ENCODE measurements around the gene TRMT2B.

DNA sequence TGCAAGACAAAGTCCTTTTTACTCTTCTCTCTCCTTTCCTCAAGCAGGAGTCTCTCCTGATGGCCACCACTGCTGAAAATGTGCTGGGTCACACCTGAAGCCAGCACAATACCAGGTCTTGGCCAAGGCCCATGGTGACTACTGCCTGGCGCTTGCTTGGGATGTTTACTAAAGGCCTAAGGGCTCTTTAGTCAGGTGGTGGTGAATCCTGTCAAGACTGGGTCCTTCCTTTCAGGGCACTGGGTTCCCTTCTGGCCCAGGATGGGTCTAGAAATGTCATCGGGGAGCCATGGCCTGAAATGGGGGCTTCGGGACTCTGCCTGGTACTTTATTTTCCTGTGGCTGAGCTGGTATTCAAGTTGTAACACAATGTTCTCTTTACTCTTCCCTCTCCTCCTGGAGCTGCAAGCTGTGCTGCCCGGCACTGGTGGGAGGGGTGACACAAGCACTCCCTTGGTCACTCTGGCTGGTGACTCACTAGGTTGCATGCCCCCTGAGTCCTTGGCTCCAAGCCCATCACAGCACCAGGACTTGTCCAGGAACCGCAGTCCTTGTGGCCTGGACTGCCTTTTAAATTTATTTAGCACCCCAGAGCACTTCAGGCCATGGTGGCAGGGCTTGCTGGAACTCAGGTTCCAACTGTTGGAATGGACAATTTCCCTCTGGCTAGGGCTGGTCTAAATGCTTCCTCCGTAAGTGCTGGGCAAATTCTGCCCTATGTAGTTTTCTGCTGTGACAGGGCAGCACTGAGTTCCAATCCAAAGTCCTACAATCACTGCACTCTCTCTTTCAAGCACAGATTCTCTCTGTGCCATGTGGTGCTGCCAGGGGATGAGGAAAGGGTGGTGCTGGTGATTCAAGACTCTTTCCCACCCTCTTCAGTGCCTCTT, 71.1 kb downstream of the TRMT2B start:
- TF ChIP-seq, protein P1, sequence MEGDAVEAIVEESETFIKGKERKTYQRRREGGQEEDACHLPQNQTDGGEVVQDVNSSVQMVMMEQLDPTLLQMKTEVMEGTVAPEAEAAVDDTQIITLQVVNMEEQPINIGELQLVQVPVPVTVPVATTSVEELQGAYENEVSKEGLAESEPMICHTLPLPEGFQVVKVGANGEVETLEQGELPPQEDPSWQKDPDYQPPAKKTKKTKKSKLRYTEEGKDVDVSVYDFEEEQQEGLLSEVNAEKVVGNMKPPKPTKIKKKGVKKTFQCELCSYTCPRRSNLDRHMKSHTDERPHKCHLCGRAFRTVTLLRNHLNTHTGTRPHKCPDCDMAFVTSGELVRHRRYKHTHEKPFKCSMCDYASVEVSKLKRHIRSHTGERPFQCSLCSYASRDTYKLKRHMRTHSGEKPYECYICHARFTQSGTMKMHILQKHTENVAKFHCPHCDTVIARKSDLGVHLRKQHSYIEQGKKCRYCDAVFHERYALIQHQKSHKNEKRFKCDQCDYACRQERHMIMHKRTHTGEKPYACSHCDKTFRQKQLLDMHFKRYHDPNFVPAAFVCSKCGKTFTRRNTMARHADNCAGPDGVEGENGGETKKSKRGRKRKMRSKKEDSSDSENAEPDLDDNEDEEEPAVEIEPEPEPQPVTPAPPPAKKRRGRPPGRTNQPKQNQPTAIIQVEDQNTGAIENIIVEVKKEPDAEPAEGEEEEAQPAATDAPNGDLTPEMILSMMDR (IDR thresholded peaks at IDR 0.05) = no peak
- TF ChIP-seq POLR2A (IDR thresholded peaks at IDR 0.05) = no peak
